GM18873 (cell line): ENCODE data around the gene STAT3.
"Not testable (repeated sequence)": the region's sequence is repeated elsewhere in the genome, so short reads cannot be mapped to it uniquely, and the experiment has no call there.

Experiments
- ATAC-seq: cut with Tn5 transposase; IDR thresholded peaks from one replicate; pipeline ENCODE4 v1.9.1; 2021; ENCODE audit warnings: mild to moderate bottlenecking, moderate library complexity, moderate number of reproducible peaks; ENCODE audit not compliant: unreplicated experiment, low FRiP score

Gene STAT3

GRCh38 chr17:42409523-42410318, 21.5 kb upstream of the STAT3 start:
- no peak for ATAC-seq

- ATAC-seq = no peak
Measured at GRCh38 chr17:42408061-42408460, 19.8 kb upstream of the STAT3 start.

GRCh38 chr17:42407289-42407836, 19.1 kb upstream of the STAT3 start:
- ATAC-seq = no peak

GRCh38 chr17:42406615-42407288, 18.5 kb upstream of the STAT3 start:
- no peak for ATAC-seq

- ATAC-seq = no peak
Measured at GRCh38 chr17:42405963-42406495, 17.8 kb upstream of the STAT3 start.

GRCh38 chr17:42405076-42405475, 16.8 kb upstream of the STAT3 start:
- ATAC-seq = no peak

GRCh38 chr17:42404326-42405055, 16.2 kb upstream of the STAT3 start:
- no peak for ATAC-seq

GRCh38 chr17:42403150-42403549, 14.9 kb upstream of the STAT3 start:
- ATAC-seq = no peak

- ATAC-seq = no peak
Measured at GRCh38 chr17:42402117-42402516, 13.9 kb upstream of the STAT3 start.

- not testable (repeated sequence) for ATAC-seq
Measured at GRCh38 chr17:42400844-42401375, 12.7 kb upstream of the STAT3 start.

GRCh38 chr17:42399948-42400843, 12.0 kb upstream of the STAT3 start:
- no peak for ATAC-seq

GRCh38 chr17:42399121-42399520, 10.9 kb upstream of the STAT3 start:
- ATAC-seq = no peak

GRCh38 chr17:42395601-42396000, 7.4 kb upstream of the STAT3 start:
- ATAC-seq = not testable (repeated sequence)

GRCh38 chr17:42394838-42395237, 6.6 kb upstream of the STAT3 start:
- ATAC-seq = no peak

GRCh38 chr17:42392692-42393415, 4.6 kb upstream of the STAT3 start:
- no peak for ATAC-seq

GRCh38 chr17:42391439-42391838, 3.2 kb upstream of the STAT3 start:
- ATAC-seq = not testable (repeated sequence)

GRCh38 chr17:42389899-42390298, 1.7 kb upstream of the STAT3 start:
- ATAC-seq = no peak

- no peak for ATAC-seq
Measured at GRCh38 chr17:42389135-42389417, 834 bp upstream of the STAT3 start.
